Subcutaneous adipose tissue (tissue), 4 donors: ENCODE measurements around the gene SEMA4D. TPM values are rescaled to one million over a fixed set of nuclear protein-coding genes. Genes with fewer than 3 reads are reported as not detected.

Source experiments
- total RNA-seq, 4 donors: library from RNA; depleted of rRNA; stranded (reverse); fragments of >200 nt; gene quantifications; one replicate each; pipeline ENCODE4 v1.1.0, GENCODE V29; 2016
- TF ChIP-seq, protein P1 (sequence below): fragments of 450-650 bp; IDR thresholded peaks from one replicate; pipeline ENCODE4 v1.5.1; 2016; ENCODE audit warnings: low read depth, mild to moderate bottlenecking, control low read depth, antibody characterized with exemption, moderate library complexity

Gene SEMA4D
- total RNA-seq, 4 donors from 2014 or later, result 6.0 to 18.3 (median 10.9) TPM

DNA sequence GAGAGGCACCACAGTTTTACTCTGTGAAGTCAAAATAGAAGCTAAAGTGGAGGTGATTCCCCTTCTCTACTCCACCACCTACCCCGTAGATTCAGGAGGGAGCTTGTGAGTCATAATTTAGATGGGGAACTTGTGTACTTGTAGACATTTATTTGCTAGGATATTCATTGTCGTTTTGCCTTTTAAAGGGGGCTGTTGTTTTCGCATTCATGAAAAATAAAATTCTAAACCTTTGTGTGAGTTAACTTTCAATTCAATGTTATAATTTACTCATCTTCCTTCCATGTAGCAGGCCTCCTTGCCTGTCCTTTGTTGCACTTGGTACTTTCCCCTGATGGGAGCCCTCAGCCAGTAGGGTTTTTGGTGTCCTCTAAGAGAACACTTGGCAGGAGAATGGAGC is 157.6 kb downstream of the SEMA4D start:
- TF ChIP-seq, protein P1, sequence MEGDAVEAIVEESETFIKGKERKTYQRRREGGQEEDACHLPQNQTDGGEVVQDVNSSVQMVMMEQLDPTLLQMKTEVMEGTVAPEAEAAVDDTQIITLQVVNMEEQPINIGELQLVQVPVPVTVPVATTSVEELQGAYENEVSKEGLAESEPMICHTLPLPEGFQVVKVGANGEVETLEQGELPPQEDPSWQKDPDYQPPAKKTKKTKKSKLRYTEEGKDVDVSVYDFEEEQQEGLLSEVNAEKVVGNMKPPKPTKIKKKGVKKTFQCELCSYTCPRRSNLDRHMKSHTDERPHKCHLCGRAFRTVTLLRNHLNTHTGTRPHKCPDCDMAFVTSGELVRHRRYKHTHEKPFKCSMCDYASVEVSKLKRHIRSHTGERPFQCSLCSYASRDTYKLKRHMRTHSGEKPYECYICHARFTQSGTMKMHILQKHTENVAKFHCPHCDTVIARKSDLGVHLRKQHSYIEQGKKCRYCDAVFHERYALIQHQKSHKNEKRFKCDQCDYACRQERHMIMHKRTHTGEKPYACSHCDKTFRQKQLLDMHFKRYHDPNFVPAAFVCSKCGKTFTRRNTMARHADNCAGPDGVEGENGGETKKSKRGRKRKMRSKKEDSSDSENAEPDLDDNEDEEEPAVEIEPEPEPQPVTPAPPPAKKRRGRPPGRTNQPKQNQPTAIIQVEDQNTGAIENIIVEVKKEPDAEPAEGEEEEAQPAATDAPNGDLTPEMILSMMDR, result no peak

DNA sequence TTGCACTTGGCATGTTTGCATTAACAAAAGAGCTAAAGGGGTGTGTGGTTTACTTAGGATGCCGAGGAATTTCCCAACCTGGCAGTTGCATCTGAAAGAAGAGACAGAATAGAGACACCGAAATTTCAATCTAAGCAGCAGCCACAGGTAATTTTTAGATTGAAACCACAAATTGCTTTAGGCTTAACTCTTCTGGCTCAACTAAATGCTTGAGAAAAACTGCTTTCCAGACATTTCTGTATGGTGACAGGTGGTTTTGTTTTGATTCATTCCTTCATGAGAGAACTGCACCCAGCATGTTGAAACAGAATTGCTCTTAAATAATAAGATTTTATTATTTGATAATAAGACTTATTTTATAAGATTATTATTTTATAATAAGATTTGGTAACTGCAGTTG is 158.1 kb downstream of the SEMA4D start:
- TF ChIP-seq, protein P1, result no peak

DNA sequence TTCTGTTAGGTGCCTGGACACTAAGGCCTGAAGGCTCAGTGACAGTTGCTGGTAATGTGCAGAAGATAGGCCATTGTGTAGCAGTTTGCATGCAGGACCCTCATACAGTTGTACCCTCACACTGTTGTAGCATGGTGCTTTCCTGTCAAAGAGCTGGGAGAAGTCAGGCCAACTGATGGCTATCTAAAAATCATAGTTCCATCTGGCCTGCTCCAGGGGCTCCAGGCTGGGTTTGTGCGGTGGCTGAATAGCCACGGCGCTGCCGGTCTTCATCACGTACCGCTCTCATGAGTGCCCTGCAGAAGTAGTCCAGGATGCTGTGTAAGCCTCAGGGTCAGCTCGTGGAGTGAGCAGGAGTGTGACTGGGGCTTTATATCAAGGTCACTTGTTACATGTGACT is 167.4 kb downstream of the SEMA4D start:
- TF ChIP-seq, protein P1, result no peak

DNA sequence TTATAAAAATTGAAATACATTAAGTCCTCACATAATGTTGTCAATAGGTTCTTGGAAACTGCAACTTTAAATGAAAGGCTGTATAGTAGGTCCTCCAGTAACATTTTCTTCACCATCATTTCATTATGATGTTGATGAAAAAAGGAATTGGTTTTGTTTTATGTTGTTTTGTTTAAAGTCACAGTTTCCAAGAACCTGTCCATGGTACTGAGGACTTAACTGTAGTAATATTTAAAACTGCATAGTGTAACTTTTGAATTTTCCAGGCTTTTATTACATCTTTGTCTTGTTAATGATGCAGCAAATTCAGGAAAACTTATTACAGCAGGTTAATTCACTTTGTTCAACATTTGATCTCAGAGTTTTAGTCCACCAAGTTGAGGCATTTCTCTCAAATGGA is 168.0 kb downstream of the SEMA4D start:
- TF ChIP-seq, protein P1, result no peak

DNA sequence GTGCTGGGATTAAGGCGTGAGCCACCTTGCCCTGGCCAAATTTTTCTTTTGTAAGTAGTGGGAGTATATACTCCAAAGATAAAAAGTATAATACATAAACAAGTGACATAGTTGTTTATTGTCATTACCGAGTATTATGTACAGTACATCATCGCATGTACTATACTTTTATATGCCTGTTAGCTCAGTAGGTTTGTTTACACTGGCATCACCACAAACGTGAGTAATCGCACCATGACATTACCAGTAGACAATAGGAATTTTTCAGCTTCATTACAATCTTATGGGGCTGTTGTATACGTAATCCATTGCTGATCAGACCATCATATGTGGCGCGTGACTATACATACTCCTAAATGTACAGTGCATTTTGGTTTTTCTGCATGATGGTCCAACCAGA is 169.8 kb downstream of the SEMA4D start:
- TF ChIP-seq, protein P1, result no peak

DNA sequence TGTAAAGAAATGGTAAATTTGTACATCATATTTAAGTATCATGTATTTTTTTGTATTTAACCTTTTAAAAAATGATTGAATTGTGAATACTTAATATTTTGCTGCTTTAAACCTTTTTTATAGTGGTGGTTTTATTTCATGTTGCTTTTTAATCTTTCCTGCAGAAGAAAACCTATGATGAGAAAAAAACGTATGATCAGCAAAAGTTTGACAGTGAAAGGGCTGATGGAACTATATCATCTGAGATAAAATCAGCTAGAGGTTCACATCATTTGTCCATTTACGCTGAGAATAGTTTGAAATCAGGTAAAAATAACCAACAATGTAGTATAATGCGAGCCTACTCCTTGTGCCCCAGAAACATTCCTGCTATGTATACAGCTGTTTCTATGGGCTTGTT is 172.2 kb downstream of the SEMA4D start:
- TF ChIP-seq, protein P1, result no peak

DNA sequence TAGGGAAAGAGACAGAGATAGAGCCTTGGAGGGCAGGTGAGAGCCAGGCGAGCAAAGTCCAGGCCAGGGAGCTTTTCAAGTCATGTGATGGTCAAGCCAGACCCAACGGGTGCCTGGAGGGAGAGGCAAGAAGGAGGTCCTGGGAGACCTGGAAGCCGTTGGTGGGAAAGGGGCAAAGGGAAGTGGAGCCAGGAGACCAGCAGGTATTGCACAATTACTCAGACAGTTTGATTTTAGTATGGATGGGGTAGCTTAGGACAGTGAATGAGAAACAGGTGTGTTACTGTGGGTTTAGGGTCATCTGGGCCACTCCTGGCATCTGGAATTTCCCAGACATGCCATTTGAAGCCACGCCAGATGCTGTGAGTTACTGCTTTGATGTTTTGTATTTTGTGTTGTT is 174.5 kb downstream of the SEMA4D start:
- TF ChIP-seq, protein P1, result no peak
